GM12878 (cell line): ENCODE results near the gene RBMS3. TPM values are rescaled to one million over a fixed set of nuclear protein-coding genes. Genes with fewer than 3 reads are reported as not detected.

Experiments
- ATAC-seq: fragments of 200-7000 bp; cut with Tn5 transposase; 3 replicates; pipeline ENCODE4 v1.9.1; 2020; ENCODE audit warnings: mild to moderate bottlenecking, moderate library complexity
- BruUV-seq: library from RNA; stranded (reverse); fragments of 400-500 nt; replicated peaks from 2 replicates; lab custom pipeline; 2021; lab: Mats Ljungman, UMichigan
- CTCF ChIA-PET: fragments of 300-600 bp; sonication (Branson Sonifier 250); formaldehyde crosslinking; extraction: SDS; loops from one replicate; lab custom pipeline; 2021; ENCODE audit warnings: inconsistent platforms; lab: Yijun Ruan, JAX
- POLR2A ChIA-PET: fragments of 350-600 bp; formaldehyde crosslinking; extraction: SDS; loops from one replicate; lab custom pipeline; 2021; ENCODE audit warnings: inconsistent platforms; lab: Charles Lee
- RAD21 ChIA-PET: fragments of 300-600 bp; sonication (Branson Sonifier 250); formaldehyde crosslinking; loops from one replicate; lab custom pipeline; 2023; ENCODE audit warnings: antibody characterized with exemption; ENCODE audit not compliant: unreplicated experiment; lab: Charles Lee
- SMC1A ChIA-PET: fragments of 300-600 bp; sonication (Branson Sonifier 250); formaldehyde crosslinking; loops from one replicate; lab custom pipeline; 2023; ENCODE audit not compliant: unreplicated experiment, uncharacterized antibody; lab: Charles Lee
- DNase-seq: peaks from one replicate; pipeline ENCODE4 v3.0.0-alpha.2; 2011; ENCODE audit warnings: low read depth, low spot score
- FAIRE-seq: peaks from 3 replicates; lab custom pipeline; 2011; peaks lifted over from hg19 to GRCh38; lab: Jason Lieb, UNC
- H2AFZ ChIP-seq: 2 replicates; pipeline ENCODE4 v1.6.0; 2011; ENCODE audit warnings: low read depth, low read length, control low read depth; ENCODE audit not compliant: control insufficient read depth
- H3K27ac ChIP-seq: 2 replicates; pipeline ENCODE4 v1.5.1; 2011; ENCODE audit warnings: control low read depth; ENCODE audit not compliant: control insufficient read depth, insufficient read depth
- H3K27me3 ChIP-seq, 2 experiments: replicated peaks in 1 of 2; 2 replicates each; pipeline versions ENCODE4 v1.6.0 to v1.6.1; 2011; ENCODE audit warnings: low read length in 1 of 2; ENCODE audit not compliant: control insufficient read depth in 2 of 2, insufficient read depth in 2 of 2
- H3K36me3 ChIP-seq, 2 experiments: 2 replicates each; pipeline ENCODE4 v1.5.1; 2011; ENCODE audit warnings: low read length in 1 of 2; ENCODE audit not compliant: control insufficient read depth in 2 of 2, insufficient read depth in 2 of 2
- H3K4me1 ChIP-seq: 2 replicates; pipeline ENCODE4 v1.6.1; 2011; ENCODE audit warnings: mild to moderate bottlenecking, low read length, moderate library complexity, mixed read lengths; ENCODE audit not compliant: control insufficient read depth, insufficient read depth
- H3K4me2 ChIP-seq: 2 replicates; pipeline ENCODE4 v1.6.0; 2011; ENCODE audit warnings: control low read depth; ENCODE audit not compliant: control insufficient read depth, insufficient read depth
- H3K4me3 ChIP-seq: fragments of 200-600 bp; sonication (generic); 2 replicates; pipeline ENCODE4 v1.5.1; 2016
- H3K79me2 ChIP-seq: 2 replicates; pipeline ENCODE4 v1.6.0; 2011; ENCODE audit warnings: low read length; ENCODE audit not compliant: control insufficient read depth, insufficient read depth
- H3K9ac ChIP-seq: 2 replicates; pipeline ENCODE4 v1.8.0; 2011; ENCODE audit warnings: low read length, control low read depth, mixed read lengths; ENCODE audit not compliant: control insufficient read depth, insufficient read depth
- H3K9me3 ChIP-seq: replicated peaks from 3 replicates; pipeline ENCODE4 v1.5.1; 2011; ENCODE audit warnings: mild to moderate bottlenecking, low read length; ENCODE audit not compliant: control insufficient read depth, insufficient read depth
- H4K20me1 ChIP-seq: 2 replicates; pipeline ENCODE4 v1.6.0; 2011; ENCODE audit not compliant: control insufficient read depth, insufficient read depth
- BACH1 ChIP-seq: fragments of 450-650 bp; IDR thresholded peaks from 2 replicates; pipeline ENCODE4 v1.6.1; 2017; ENCODE audit warnings: mild to moderate bottlenecking, borderline replicate concordance
- PRDM15 ChIP-seq: fragments of 450-650 bp; formaldehyde crosslinking; IDR thresholded peaks from 2 replicates; pipeline ENCODE4 v1.4.0; 2020; ENCODE audit warnings: mild to moderate bottlenecking, moderate library complexity
- WGBS: methylation state at CpG from one replicate; pipeline ENCODE4 v1.1.6; 2016; ENCODE audit warnings: low lambda C conversion rate; ENCODE audit not compliant: insufficient replicate concordance, insufficient coverage; ENCODE audit errors: missing lambda C conversion rate; 5-methylcytosine and 5-hydroxymethylcytosine counted together
- in situ Hi-C: fragments of 300-500 bp; cut with MboI; formaldehyde crosslinking; loops from 9 replicates; pipeline ENCODE4 v1.14.3; 2018; ENCODE audit warnings: mixed read lengths
- intact Hi-C: fragments of 100-400 bp; cut with micrococcal nuclease; formaldehyde crosslinking; loops from one replicate; pipeline ENCODE4 v1.14.2; 2022; ENCODE audit not compliant: unreplicated experiment
- polyA plus RNA-seq, 11 experiments: library from polyadenylated mRNA; depleted of rRNA in 4 of 11; unstranded in 6 of 11; stranded (reverse) in 5 of 11; fragments of >200 nt; fragmentation: Nextera tagmentation in 4 of 11; fragmentation: Illumina TruSeq in 1 of 11; extraction: Ambion mirVana in 4 of 11; extraction: Trizol in 1 of 11; gene quantifications; 1 replicate in 1 of 11; 2 replicates in 10 of 11; pipeline versions ENCODE4 v1.2.1 to v1.2.3, GENCODE V29; 2011 to 2016; ENCODE audit warnings: inconsistent platforms in 2 of 11, missing spikeins in 2 of 11, low read depth in 1 of 11
- total RNA-seq, 4 experiments: library from RNA; depleted of rRNA in 3 of 4; stranded (reverse); fragments of >200 nt in 3 of 4; fragmentation: Illumina TruSeq in 1 of 4; extraction: Trizol in 1 of 4; gene quantifications; 2 replicates each; pipeline versions ENCODE4 v1.2.1 to v1.2.3, GENCODE V29; 2013 to 2021

Gene RBMS3
- total and polyA plus RNA-seq, 10 of the 15 experiments (the other 5 are each of a cell fraction or from before 2014, with no cell fraction given), result 0.79 to 4.7 (median 3.1) TPM

GRCh38 chr3:29265509-29266072 lies 15.3 kb upstream of the RBMS3 start:
- no peaks in the 10 kb centered on the region for H3K79me2 ChIP-seq
- POLR2A ChIA-PET, result no interaction called here
- H3K9me3 ChIP-seq, result no peaks in the 10 kb centered on the region
- H2AFZ ChIP-seq, result peak overlapping the region; percentile 12; the same call in 1 of the 2 replicates
- no peak overlapping the region for H3K9ac ChIP-seq
- SMC1A ChIA-PET, result no interaction called here
- no peaks in the 10 kb centered on the region for H3K4me1 ChIP-seq
- intact Hi-C loops, result no loop called here
- WGBS, result 40% methylated on average over 4 of the region's 4 CpGs
- no peaks in the 10 kb centered on the region for H3K27me3 ChIP-seq
- in situ Hi-C loops, result no loop called here
- no peak for FAIRE-seq
- H3K4me2 ChIP-seq, result no peak overlapping the region
- no peak for DNase-seq
- H3K36me3 ChIP-seq, result no peaks in the 10 kb centered on the region
- RAD21 ChIA-PET, result no interaction called here
- no peak overlapping the region for H3K4me3 ChIP-seq
- ATAC-seq, result no peak
- CTCF ChIA-PET, result no interaction called here
- BruUV-seq, result no TSS peak
- H4K20me1 ChIP-seq, result no peaks in the 10 kb centered on the region
- TF ChIP-seq BACH1, result peak; percentile 40; the same call in 1 of the 2 replicates
- TF ChIP-seq PRDM15 (CRISPR knock-in tag), result no peak
- H3K27ac ChIP-seq, result no peak overlapping the region
